Activated CD8-positive, alpha-beta memory T cell treated with anti-CD3 and anti-CD28 coated beads for 48 hours (primary cell): Measurements from ENCODE around the gene SYN1.

Source experiments
- DNase-seq, 3 experiments: peaks; one replicate each; pipeline ENCODE4 v3.0.0-alpha.2; 2020; ENCODE audit warnings: low read depth in 2 of 3, low spot score in 2 of 3

Gene SYN1

DNA sequence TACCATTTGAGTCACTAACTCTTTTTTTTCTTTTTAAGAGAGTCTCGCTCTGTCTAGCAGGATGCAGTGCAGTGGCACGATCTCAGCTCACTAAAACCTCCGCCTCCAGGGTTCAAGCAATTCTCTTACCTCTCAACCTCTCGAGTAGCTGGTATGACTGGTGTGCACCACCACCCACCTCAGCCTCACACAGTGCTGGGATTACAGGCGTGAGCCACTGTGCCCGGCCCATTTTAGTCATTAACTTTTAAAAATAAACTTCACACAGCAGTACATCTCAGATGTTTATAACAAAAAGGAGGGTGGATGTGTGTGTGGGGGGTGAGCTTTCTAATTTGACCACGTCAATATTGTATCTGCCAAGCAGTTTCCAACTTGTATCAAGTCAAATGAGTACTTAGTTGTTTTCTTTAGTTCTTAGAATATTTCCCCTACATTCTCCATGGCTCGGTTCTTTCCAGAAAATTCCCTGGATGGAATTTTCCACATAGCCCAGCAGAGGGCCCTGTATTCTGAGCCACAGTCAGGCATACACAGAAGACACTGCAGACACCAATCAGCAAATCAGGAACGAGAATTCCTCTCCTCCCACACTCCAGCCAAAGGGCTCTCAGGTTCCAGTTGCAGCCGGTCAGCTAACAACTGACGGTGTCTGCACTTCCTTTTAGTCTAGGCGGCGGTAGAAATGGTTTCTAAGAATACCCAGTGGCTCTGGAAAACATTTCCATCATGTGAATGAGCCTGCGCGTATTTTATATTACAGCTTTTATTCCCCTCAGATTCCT is 78.7 kb downstream of the SYN1 start:
- no peak for DNase-seq

DNA sequence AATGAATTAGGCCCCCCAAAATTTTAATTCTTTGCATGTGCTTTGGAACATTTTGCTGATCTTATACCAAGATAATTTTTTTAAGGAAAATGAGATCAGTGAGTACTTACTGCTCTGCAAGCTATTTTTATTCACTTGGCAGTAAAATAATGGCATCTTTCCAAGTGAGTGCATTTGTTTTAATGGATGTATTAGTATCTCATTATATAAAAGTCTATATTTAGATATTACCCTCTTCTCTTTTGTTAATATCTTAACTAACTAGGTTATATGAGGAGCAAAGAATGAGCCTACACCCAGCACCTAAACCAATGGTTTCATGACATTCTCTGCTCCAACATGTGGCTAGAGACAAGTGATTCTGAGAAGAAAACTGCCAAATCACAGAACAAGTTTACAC is 79.8 kb downstream of the SYN1 start:
- no peak for DNase-seq

DNA sequence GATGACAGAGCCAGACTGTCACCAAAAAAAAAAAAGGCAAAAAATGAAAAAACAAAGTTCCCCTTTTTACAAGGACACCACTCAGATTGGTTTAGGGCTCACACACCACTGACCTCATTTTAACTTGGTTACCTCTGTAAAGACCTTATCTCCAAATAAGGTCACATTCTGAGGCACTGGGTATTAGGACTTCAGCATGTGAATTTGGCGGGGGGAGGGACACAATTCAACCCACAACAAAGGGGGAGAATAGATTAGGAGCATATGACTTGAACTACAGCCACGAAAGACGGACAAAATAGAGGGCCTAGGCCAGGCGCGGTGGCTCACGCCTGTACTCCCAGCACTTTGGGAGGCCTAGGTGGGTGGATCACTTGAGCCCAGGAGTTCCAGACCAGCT is 89.6 kb downstream of the SYN1 start:
- DNase-seq: no peak

DNA sequence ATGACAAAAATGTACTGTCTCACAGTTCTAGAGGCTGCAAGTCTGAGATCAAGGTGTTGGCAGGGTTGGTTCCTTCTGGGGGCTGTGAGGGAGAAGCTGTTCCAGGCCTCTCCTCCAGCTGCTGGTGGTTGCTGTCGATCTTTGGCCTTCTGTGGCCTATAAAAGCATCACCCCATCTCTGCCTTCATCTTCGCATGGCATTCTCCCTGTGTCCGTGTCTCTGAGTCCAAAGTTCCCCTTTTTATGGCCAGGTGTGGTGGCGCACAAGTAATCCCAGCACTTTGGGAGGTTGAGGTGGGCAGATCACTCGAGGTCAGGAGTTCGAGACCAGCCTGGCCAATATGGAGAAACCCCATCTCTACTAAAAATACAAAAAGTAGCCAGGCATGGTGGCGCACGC is 90.1 kb downstream of the SYN1 start:
- DNase-seq: no peak

DNA sequence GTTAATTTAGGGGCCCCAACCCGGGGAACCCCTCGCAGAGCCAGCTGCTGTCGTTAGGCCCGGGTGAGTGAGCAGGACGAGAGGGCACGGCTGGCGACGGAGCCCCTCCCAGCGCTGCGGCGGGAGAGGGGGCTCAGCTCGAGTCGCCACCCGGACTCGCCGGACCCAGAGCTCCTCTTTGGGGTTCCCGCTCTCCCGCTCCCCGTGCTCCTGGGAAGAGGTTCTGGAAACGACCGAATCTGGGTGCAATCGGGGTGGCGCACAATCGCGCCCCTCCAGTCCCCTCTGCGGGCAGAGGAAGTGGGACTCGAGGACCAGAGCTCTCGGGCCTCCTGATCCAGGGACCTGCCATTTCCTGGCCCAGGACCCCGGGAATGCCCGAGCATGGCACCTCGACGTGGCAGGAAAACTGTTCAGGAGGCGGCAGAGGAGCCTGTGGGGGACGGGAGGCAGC is 95.9 kb downstream of the SYN1 start:
- no peak for DNase-seq

DNA sequence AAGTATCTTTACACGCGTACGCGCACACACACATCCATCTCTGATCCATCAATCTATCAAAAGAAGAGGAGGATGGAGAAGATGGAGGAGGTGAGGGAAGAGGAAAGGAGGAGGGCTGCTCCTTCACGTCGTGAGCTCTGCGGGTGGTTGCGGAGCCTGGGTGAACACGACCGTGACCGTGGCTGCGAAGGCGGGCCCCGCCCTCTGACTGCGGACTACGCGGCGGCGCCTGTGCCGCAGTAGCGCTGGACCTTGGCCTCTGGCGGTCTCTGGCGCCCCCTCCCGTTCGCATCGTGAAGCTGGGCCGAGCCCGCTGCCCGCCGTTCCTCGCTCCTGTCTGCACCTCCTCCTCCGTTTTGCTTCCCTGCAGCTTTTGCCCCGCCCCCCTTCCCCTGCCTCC is 96.4 kb downstream of the SYN1 start:
- DNase-seq: peak; percentile 52 to 66 (median 66)
